Measurements from ENCODE around the gene KIF1A. TPM values are rescaled to one million over a fixed set of nuclear protein-coding genes. Genes with fewer than 3 reads are reported as not detected.

Gene KIF1A
- total and polyA plus RNA-seq, 2 of the 13 experiments (the other 11 are each of a cell fraction or from before 2014, with no cell fraction given) = 0.01 TPM; not detected in 1

DNA sequence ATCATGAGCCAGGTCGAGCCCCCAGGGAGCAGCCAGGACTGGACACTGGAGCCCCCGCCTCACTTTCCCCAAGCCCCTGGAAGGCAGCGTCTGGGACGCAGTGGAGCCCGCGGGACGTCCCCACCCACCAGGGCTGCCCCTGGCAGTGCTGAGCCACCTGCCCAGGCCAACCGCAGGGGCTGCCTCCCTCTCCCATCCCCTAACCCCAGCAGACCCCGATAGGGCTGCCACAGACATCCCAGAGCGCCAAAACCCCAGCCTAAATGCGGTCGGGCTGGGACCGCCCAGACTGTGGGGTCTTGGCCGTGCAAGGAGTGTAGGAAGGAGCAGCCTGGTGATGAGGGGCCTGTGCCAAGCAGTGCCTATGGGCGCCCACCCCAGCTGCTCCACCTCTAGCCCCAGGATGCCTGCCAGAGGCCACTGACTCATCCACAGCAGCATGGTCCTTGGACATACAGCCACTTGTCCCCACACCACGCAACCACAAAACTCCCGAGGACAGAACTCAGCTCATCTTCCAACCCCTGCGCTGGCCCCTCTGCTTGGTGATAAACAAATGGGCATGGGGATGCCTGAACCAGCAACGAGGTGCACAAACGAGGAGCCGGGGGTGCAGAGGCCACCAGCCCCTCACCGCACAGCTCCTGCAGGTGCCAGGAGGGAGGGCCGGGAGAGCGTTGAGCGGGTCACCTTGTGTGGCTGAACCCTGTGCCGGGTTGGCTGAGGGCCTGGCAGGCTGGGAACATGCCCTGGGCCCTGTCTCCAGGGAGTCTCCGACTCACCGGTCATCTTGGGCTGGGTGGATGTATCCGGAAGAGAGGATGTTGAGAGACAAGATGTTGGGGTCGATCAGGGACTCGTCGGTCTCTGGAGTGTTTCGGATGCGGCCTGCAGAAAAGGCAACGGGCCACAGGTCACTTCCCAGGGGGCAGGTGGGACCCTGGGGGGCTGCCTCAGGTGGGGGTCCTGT lies 83.5 kb downstream of the KIF1A start (continued):
- TF ChIP-seq SOX13 (IDR thresholded peaks at IDR 0.05) = no peak
- TF ChIP-seq SOX13 (CRISPR knock-in tag; conservative IDR thresholded peaks at IDR 0.05 in 1 of 2, IDR thresholded peaks at IDR 0.05 in 1 of 2) = no peak

DNA sequence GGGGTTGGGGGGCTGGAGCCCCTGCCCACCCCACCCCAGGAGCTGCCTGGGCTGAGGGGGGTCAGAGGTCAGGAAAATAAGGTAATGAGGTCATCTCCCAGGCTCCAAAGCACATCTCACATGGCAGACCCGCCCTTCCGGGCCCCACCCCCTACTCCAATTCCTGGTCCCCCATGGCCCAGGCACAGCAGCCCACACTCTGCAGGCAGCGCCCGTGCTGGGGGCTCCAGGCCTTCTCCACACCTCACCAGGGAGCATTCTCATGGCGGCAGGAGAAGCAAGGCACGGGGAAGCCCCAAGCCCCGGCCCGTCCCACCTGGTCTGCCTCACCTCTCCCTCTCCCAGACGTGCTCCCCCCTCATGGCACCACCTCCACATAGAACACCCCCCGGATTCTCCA lies 84.5 kb downstream of the KIF1A start:
- H3K4me3 ChIP-seq (replicated peaks in 1 of 3; ENCODE audit: insufficient read depth in 1 of 3, low read depth in 2 of 3, low read length in 3 of 3) = no peak overlapping the region
- H3K27ac ChIP-seq (ENCODE audit: extremely low read length, insufficient read depth, low read length) = no peak overlapping the region
- no peak for FAIRE-seq
- H2AFZ ChIP-seq (ENCODE audit: low read length) = no peak overlapping the region
- H3K4me1 ChIP-seq (ENCODE audit: insufficient read depth, low read length) = no peaks in the 10 kb centered on the region
- intact Hi-C loops (cut with micrococcal nuclease; ENCODE audit: unreplicated experiment) (no loop called here), in situ Hi-C loops (cut with HindIII; ENCODE audit: extremely low pct_ligation_motif_present, low pct_unique_long_range_greater_than_20kb) (no loop called here)
- CTCF ChIA-PET (ENCODE audit: low intra/inter-chr PET ratio, low total read pairs) = no interaction called here
- H3K36me3 ChIP-seq (replicated peaks in 1 of 2; ENCODE audit: control insufficient read depth in 1 of 2, insufficient read depth in 2 of 2, low read length in 2 of 2) = no peaks in the 10 kb centered on the region
- no peaks in the 10 kb centered on the region for H3K9me3 ChIP-seq (ENCODE audit: low read length)
- BruUV-seq (replicated peaks) = no TSS peak
- peaks cover 37 to 94% of the 10 kb centered on the region in 2 experiments for H3K27me3 ChIP-seq (ENCODE audit: control insufficient read depth in 1 of 2, insufficient read depth in 2 of 2, low read length in 2 of 2)
- DNase-seq (ENCODE audit: low spot score) = no peak
- 22% methylated on average over 10 of the region's 10 CpGs for WGBS (ENCODE audit: low lambda C conversion rate)
- no peak for ATAC-seq
- H3K9ac ChIP-seq (ENCODE audit: insufficient read depth, low read depth, low read length) = no peak overlapping the region
- no peaks in the 10 kb centered on the region for H3K79me2 ChIP-seq (ENCODE audit: insufficient read depth, low read length)
- POLR2A ChIA-PET = no interaction called here
- peaks cover 4% of the 10 kb centered on the region; the same call in 1 of the 2 replicates for H4K20me1 ChIP-seq (ENCODE audit: insufficient read depth, low read length)
- no peak overlapping the region for H3K4me2 ChIP-seq (ENCODE audit: low read depth, low read length)
- TF ChIP-seq NFIC (IDR thresholded peaks at IDR 0.05; ENCODE audit: low read length) (no peak), RBM22 (optimal IDR thresholded peaks at IDR 0.05; ENCODE audit: low read length) (no peak), RFX5 (IDR thresholded peaks at IDR 0.05; ENCODE audit: low read depth, low read length) (no peak), XRCC5 (optimal IDR thresholded peaks at IDR 0.05; ENCODE audit: low read length) (no peak), TOE1 (CRISPR knock-in tag; IDR thresholded peaks at IDR 0.05) (no peak), STAG1 (CRISPR knock-in tag; IDR thresholded peaks at IDR 0.05) (no peak), HIVEP1 (CRISPR knock-in tag; IDR thresholded peaks at IDR 0.05) (no peak), GLI4 (CRISPR knock-in tag; IDR thresholded peaks at IDR 0.05; ENCODE audit: borderline replicate concordance) (no peak)
